ENCODE measurements around the gene LRRC37A3.
A peak's percentile ranks its signal among the peaks of the same experiment; 100 is the strongest.
"Not testable (repeated sequence)": the region's sequence is repeated elsewhere in the genome, so short reads cannot be mapped to it uniquely, and the experiment has no call there.

The LRRC37A3 gene

GRCh38 chr17:64926430-64926829 lies 7.2 kb upstream of the LRRC37A3 start:
- not testable (repeated sequence) for DNase-seq (ENCODE audit: low read depth)

- DNase-seq (ENCODE audit: low read depth), result not testable (repeated sequence)
These were observed 6.0 kb upstream of the LRRC37A3 start for GRCh38 chr17:64925244-64925643.

DNA sequence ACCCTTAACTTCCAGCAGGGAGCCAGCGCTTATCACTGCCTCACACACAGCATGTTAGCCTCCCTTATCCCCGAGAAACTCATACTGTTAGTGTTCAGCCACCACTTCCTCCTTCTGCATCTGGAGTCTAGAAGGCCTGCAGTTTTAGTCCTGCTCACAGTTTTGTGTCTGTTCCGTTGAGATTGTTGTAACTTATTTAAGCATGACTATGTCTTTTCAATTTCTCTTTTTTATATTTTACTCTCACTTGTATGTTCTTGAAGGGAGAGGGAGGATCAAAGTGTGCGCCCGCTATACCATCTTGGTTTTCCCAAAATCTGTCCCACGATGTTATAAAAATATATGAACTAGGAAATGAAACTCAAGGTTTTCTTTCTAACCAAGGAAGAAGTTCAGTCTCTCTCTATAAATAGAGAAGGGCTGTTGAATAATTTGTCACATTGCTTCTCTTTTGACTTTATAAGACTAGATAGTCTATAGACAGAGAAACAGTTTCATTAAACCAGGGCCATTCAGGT lies 3.8 kb upstream of the LRRC37A3 start:
- not testable (repeated sequence) for DNase-seq (ENCODE audit: low read depth)

DNA sequence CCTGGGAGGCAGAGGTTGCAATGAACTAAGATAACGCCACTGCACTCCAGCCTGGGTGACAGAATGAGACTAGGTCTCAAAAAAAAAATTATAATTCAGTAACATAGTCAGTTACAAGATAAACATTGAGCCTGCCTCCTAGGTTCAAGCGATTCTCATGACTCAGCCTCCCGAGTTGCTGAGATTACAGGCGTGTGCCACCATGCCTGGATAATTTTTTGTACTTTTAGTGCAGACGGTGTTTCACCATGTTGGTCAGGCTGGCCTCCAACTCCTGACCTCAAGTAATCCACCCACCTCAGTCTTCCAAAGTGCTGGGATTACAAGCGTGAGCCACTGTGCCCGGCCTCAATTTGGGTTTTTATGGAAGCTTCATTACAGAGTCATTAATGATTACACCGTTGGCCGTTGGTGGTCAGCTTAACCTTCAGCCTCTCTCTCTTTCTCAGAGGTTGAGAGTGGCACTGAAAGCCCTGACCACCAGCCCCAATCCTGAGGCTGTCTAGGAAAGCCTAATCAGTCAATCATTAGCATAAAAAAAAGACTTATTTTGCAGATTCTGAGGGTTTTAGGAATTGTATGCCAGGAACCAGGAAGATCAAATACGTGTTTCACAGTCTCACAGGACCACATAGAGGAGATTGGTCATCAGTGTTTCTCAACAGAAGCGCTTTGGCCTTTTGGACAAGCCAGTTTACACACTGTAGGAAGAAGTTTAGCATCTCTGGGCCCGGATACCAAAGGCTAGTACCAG lies 1.3 kb upstream of the LRRC37A3 start:
- no peak for DNase-seq (ENCODE audit: low read depth)

DNA sequence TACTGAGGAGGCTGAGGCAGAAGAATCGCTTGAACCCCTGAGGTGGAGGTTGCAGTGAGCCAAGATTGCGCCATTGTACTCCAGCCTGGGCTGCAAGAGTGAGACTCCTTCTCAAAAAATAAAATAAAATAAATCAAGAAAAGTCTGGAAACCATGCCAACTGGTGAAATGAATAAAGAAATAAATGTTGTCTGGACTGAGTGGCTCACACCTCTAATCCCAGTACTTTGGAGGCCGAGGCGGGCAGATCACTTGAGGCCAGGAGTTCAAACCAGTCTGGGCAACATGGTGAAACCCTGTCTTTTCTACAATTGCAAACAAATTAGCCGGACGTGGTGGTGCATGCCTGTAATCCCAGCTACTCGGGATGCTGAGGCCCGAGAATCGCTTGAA lies 744 bp upstream of the LRRC37A3 start:
- DNase-seq (ENCODE audit: low read depth), result no peak

- DNase-seq (ENCODE audit: low read depth), result not testable (repeated sequence)
These were observed 413 bp downstream of the LRRC37A3 start for GRCh38 chr17:64918842-64919288.

DNA sequence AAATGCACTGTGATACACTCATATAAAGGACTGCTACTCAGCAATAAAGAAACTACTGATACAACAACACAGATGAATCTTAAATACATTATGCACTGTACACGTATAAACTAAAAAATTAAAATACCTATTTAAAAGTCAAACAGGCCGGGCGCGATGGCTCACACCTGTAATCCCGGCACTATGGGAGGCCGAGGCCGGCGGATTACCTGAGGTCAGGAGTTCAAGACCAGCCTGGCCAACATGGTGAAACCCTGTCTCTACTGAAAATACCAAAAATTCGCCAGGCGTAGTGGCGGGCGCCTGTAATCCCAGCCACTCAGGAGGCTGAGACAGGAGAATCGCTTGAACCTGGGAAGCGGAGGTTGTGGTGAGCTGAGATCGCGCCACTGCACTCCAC lies 1.7 kb downstream of the LRRC37A3 start:
- DNase-seq (ENCODE audit: low read depth), result not testable (repeated sequence)

DNA sequence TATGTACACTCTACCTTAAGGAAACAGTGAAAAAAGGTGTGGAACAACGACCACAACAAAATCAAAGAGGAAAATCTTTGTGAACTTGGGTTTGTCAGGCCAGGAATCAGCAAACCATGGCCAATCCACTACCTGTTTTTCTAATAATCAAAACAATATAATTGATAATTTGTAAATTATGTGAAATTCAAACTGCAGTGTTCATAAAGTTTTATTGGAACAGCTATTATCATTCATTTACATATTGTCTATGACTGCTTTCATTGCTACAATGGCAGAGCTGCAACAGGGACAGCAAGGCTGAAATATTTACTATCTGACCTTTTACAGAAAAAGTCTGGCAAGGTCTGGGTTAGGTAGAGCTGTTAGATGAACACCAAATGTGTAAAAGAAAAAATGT lies 4.0 kb downstream of the LRRC37A3 start:
- not testable (repeated sequence) for DNase-seq (ENCODE audit: low read depth)

GRCh38 chr17:64910191-64910514 lies 9.1 kb downstream of the LRRC37A3 start:
- DNase-seq (ENCODE audit: low read depth), result not testable (repeated sequence)

DNA sequence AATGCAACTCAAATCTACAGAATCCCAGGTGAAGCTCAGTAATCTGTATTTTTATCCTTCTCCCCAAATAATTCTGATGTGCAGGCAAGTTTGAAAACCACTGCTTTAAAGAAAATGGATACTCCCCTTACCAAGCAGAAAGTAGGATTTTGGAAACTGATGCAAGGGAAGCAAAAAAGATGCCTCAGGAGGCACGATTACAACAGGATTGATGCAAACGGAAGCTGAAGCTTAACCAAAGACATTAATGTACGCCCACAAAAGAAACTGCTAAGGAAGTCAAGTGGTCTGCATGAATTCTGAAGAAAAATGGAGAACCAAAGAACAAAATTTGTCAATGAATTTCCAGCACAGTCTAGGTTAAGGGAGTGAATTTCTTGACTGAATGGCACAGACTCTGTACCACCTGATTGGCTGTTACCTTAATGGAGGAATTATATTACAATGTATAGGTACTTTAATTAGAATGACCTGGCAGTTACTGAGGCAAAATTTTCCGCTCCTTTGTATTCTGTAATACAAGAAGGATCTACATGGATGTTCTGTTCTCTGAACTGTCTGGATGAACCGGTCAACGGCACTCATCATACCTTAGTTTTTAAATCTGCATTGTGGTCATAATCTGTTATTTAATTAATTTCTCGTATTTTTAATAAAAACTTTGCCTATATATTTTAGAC lies 9.6 kb downstream of the LRRC37A3 start:
- DNase-seq (ENCODE audit: low read depth), result not testable (repeated sequence)

- not testable (repeated sequence) for DNase-seq (ENCODE audit: low read depth)
These were observed 15.2 kb downstream of the LRRC37A3 start for GRCh38 chr17:64904069-64904468.

DNA sequence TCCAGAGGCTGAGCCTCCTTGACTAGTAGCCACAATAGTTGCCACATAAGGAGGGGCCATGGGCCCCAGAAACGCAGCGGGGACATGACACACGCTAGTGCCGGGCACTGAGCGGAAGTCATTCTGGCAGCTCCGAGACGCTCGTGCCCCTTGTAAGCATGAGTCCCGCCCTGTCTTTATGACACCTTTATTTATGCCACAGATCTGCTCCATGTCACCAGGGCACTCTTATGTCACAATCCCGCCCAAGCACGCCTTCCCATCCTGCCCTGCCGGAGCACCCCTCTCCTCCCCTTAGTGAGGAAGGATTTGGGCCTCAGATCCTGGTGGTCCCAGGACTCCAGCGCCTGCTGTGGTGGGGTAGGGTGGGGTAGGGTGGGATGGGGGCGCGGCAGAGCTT lies 22.1 kb downstream of the LRRC37A3 start:
- DNase-seq (ENCODE audit: low read depth), result not testable (repeated sequence)

DNA sequence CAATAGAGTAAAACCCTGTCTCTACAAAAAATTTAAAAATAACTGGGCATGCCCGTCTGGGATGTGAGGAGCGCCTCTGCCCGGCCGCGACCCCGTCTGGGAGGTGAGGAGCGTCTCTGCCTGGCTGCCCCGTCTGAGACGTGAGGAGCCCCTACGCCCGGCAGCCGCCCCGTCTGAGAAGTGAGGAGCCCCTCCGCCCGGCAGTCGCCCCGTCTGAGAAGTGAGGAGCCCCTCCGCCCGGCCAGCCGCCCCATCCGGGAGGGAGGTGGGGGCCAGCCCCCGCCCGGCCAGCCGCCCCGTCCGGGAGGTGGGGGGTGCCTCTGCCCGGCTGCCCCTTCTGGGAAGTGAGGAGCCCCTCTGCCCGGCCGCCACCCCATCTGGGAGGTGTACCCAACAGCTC lies 45.1 kb downstream of the LRRC37A3 start:
- not testable (repeated sequence) for DNase-seq (ENCODE audit: low read depth)

DNA sequence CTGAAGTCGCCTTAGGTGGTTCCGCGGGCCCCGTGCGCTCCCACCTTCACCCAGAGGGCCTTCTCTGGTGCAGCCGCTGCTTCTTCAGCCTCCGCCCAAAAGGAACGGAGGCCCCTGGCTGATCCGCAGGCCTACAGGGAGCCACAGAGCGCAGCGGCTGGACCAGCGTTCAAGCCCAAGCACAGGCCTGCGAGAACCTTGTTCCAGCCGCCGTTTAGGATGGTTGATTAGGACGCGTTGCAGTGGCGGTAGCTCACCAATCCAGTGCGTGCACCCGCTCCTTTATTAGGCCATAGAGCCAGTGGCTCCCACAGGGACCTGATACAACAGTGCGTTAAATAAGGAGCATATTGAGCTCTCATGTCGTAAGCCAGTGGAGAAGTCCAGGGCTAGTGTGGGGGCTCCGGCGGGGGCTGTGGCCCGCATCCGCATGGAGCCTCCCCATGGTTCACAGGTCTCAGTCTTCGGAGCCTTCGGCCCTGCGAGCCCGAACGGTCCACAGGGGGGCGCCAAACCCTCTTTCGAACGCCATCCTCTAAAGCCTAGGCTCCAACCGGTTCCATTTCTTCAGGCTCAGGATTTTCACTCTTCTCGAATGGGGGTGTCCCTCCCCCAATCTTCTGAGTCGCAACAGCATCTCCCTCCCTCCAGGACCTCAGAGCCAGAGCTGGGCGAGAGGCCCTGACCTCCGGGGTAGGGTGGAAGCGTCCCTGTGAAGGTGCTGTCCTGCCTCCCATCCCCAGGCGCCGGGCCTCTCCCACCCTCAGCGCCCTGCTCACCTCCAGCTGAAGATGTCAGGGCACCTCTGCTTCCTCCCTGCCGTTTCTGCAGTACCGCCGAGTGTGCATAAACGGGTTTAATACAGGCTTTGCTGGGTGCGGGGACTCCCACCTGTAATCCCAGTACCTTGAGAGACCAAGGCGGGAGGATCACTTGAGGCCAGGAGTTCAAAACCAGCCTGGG lies 71.5 kb downstream of the LRRC37A3 start:
- peak; percentile 66 for DNase-seq (ENCODE audit: low read depth)

DNA sequence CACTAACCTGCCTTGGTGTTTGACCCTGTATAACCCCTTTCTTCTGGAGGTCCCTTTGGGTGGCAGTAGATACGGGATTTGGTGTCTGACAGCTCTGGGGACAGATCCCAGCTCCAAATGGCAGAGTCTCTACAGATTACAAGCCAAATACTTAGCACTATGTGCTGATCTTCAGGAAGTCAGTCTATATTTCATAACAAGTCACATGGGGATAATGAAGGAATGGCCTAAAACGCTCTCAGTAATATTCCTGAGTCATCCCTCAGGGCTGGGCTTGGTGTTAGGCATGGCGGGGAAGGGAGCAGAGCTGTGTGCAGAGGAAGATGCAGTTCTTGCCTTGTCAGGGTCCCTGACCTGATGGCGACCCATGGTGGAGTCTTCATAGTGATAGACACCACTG lies 72.4 kb downstream of the LRRC37A3 start:
- DNase-seq (ENCODE audit: low read depth), result not testable (repeated sequence)

DNA sequence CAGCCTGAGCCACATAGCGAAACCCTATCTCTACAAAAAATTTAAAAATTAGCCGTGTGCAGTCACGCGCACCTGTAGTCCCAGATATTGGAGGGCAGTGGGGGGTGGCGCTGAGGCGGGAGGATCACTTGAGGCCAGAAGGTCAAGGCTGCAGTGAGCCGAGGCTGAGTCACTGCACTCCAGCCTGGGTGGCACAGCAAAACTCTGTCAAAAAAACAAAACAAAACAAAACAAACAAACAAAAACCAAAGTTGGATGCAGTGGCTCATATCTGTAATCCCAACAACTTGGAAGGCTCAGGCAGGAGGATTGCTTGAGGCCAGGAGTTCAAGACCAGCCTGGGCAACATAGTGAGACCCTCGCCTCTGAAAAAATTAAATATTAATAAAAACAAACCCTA lies 75.4 kb downstream of the LRRC37A3 start:
- DNase-seq (ENCODE audit: low read depth), result not testable (repeated sequence)

- not testable (repeated sequence) for DNase-seq (ENCODE audit: low read depth)
These were observed 76.4 kb downstream of the LRRC37A3 start for GRCh38 chr17:64842900-64843299.

DNA sequence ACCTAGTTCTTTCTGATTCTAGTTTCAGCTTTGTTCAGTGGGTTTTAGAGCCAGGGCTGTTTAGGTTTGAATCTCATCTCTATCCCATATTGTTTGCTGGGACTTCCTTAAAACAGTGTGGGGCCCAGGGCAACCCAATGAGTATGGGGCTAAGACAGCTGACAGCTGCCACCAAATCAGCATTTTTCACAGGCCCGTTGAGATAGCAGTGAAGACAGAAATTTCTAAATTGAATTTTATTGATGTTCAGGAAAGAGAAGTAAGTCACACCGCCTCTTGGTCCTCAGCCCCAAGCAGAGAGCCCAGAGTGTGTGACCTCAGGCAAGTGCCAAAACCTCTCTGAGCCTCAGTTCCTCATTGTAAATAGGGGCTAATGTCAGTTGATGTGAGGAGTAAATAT lies 78.3 kb downstream of the LRRC37A3 start:
- DNase-seq (ENCODE audit: low read depth), result not testable (repeated sequence)

GRCh38 chr17:64838513-64838912 lies 80.8 kb downstream of the LRRC37A3 start:
- DNase-seq (ENCODE audit: low read depth), result not testable (repeated sequence)

- peak; percentile 79 for DNase-seq (ENCODE audit: low read depth)
These were observed 82.1 kb downstream of the LRRC37A3 start for GRCh38 chr17:64837018-64837761.

DNA sequence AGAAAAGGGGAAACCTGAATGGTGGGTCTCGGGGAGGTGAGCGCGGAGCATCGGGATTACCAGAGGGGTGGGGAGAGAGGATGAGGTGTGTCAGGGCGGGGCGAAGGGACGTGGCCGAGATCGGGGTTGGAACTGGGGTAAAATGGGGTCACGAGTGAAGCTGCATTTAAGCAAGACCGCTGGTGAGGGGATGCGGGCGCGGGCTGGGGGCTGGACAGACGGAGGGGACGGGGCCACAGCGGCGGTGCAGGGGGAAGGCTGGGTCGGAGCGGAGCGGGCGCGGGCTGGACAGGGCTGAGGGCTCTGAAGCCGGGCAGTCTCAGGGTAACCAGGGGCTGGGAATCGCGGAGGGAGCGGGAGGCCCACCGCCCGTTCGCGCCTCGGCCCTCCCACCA lies 82.7 kb downstream of the LRRC37A3 start:
- peak; percentile 3 for DNase-seq (ENCODE audit: low read depth)
